DMS114 treated with DMSO at 0.1 percent for 48 hours (cell line): ENCODE measurements around the gene SGMS1.
"Not testable (repeated sequence)": the region's sequence is repeated elsewhere in the genome, so short reads cannot be mapped to it uniquely, and the experiment has no call there.

Source experiments
- DNase-seq: peaks from one replicate; lab custom pipeline; 2025; ENCODE audit not compliant: unreplicated experiment; lab: John Stamatoyannopoulos, UW

SGMS1 gene

GRCh38 chr10:50384238-50384637 lies 239.5 kb downstream of the SGMS1 start:
- DNase-seq = no peak

GRCh38 chr10:50382576-50383023 lies 241.2 kb downstream of the SGMS1 start:
- DNase-seq = no peak

- DNase-seq = no peak
Observed at GRCh38 chr10:50381642-50382041, 242.1 kb downstream of the SGMS1 start.

- DNase-seq = no peak
Observed at GRCh38 chr10:50379616-50380015, 244.1 kb downstream of the SGMS1 start.

- DNase-seq = no peak
Observed at GRCh38 chr10:50375745-50376144, 248.0 kb downstream of the SGMS1 start.

GRCh38 chr10:50375051-50375452 lies 248.7 kb downstream of the SGMS1 start:
- no peak for DNase-seq

- no peak for DNase-seq
Observed at GRCh38 chr10:50373821-50374501, 249.8 kb downstream of the SGMS1 start.

GRCh38 chr10:50369931-50370330 lies 253.8 kb downstream of the SGMS1 start:
- no peak for DNase-seq

- peak; percentile 23 for DNase-seq
Observed at GRCh38 chr10:50367732-50368131, 256.0 kb downstream of the SGMS1 start.

GRCh38 chr10:50366421-50366820 lies 257.3 kb downstream of the SGMS1 start:
- not testable (repeated sequence) for DNase-seq

GRCh38 chr10:50364730-50365129 lies 259.0 kb downstream of the SGMS1 start:
- not testable (repeated sequence) for DNase-seq

GRCh38 chr10:50362547-50363125 lies 261.1 kb downstream of the SGMS1 start:
- DNase-seq = no peak

GRCh38 chr10:50361946-50362345 lies 261.8 kb downstream of the SGMS1 start:
- no peak for DNase-seq

GRCh38 chr10:50360077-50360850 lies 263.5 kb downstream of the SGMS1 start:
- no peak for DNase-seq

- DNase-seq = no peak
Observed at GRCh38 chr10:50358925-50359687, 264.6 kb downstream of the SGMS1 start.

- no peak for DNase-seq
Observed at GRCh38 chr10:50358411-50358810, 265.3 kb downstream of the SGMS1 start.

- DNase-seq = not testable (repeated sequence)
Observed at GRCh38 chr10:50356481-50356832, 267.3 kb downstream of the SGMS1 start.

- not testable (repeated sequence) for DNase-seq
Observed at GRCh38 chr10:50355693-50356480, 267.9 kb downstream of the SGMS1 start.

GRCh38 chr10:50351483-50352146 lies 272.1 kb downstream of the SGMS1 start:
- no peak for DNase-seq

- no peak for DNase-seq
Observed at GRCh38 chr10:50350366-50350765, 273.4 kb downstream of the SGMS1 start.
